ENCODE data around the gene NHS.

The NHS gene

DNA sequence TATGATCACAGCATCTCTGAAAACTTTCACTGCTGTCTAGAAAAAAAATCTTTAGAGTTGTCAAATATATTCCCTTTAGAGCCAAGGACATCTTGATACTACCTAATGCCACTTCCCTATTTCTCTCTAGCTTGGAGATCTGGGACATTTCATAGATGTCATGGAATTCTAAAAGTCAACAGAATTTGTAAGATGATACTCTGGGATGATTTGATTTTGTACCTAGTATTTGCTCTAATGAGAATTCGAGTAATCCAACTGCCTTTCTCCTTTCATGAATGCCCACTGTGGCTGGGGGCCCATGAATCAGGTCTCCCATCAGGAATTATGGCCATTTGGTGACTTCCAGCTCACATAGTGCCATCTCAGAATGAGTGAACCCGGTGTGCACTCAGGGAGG is 73.2 kb downstream of the NHS start:
- no peak for DNase-seq (ENCODE audit: low read depth)

DNA sequence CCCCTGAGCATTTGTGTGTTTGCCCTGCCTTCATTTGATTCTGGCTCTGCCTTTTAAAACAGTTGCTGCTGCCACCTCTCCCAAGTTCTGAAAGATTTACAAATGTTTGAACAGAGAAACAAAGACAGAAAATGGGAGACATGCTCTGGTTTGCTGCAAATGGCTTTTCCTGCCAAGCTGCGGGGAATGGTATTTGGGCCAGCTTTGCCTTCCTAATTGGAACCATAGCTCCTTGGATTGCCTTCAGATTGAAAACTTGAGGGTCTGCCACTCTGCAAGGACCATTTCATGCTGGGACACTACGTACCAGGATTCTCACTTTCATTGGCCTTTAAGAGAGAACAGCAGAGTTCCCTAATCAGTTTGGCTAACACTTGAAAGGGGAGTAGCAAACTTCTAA is 74.9 kb downstream of the NHS start:
- DNase-seq (ENCODE audit: low read depth): no peak

DNA sequence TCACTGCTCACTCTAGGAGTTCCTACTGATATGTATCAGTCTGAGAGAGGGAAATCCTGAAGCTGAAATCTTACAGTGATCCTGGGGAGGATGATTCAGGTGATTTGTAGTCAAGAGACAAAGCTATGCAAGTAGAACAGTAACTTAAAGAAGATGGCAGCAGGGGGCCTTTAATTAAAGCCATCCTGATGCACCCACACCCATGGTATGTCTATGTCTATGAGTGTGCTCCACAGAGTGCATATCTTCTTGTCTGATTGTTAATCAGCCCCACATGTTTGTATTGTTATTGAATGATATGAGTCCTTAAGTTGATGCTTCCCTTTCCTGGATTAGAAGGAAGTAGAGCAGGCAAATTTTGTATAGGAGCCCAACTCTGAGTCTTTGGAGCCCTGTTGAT is 78.8 kb downstream of the NHS start:
- DNase-seq (ENCODE audit: low read depth): no peak

DNA sequence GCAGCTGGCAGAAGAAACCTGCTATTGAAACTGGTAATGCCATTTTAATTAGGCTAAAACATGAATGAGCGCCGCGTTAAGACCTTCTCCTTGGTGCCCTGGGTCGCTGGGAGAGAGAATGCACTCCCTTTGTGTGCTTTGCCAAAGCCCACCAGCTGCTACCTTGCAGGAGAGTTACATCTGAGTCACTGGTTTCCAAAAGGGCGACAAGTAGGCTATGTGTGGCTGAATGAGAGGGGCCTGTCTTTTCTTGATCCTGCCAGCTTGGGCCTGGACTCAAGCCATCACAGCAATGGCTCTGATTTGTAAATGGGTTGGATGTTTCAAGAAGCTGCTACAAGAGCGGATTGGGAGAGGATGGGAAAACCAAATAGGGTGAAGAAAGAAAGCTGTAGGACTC is 81.5 kb downstream of the NHS start:
- DNase-seq (ENCODE audit: low read depth): no peak

GRCh38 chrX:17459008-17459611 is 84.1 kb downstream of the NHS start:
- no peak for DNase-seq (ENCODE audit: low read depth)

DNA sequence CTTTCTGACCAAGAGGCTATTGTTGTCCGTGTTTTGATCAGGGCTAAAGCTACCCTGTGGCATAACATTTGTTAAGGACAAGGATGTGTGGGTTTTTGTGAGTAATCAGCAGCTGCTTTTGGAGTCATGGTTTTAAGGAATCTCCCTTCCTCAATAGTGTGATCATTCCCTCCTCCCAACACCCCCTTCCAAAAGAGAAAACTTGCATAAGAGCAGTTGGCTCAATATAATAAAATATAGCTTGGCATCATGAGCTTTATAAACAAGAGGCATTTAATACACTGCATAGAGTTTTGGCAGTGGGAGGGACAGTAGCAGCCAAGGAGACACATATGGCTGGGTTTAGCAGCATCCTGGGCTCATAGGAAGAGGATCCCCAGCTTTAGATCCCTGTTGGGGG is 84.7 kb downstream of the NHS start:
- no peak for DNase-seq (ENCODE audit: low read depth)

DNA sequence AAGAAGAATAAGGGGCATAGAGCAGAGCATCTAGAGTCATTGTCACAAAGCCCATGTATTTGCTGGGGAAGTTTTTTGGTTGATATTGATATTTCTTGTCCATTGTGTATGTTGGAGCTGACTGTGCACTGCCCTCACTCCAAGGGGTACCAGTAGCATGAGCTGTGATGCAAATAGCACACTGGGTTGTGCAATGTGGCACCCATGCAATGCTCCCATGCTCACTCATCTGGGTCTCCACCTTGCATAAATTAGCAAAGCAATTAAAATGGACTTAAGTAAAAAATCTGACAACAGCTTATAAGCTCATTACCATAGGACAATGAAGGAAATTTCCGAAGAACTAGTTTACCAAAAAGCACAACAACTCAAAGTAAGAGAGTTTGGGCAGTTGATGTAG is 87.9 kb downstream of the NHS start:
- DNase-seq (ENCODE audit: low read depth): no peak

DNA sequence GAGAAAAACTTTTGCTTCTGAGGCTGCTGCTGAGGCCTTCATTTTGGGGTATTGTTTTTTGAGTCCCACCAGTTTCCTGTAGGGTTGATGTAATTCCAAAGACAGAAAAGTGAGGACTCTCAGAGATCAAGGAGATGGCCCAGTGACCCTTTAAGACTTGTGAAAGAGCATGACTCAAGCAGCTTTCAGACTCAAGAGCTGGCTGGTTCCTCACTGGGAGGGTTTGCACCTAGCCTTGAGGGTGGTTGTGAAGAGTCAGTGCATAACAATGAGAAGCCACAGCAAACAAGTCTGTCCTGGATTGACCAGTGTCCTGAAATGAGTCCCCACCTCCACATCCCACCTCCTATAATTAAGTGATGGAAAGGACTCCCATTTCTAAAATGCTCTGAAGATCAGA is 89.2 kb downstream of the NHS start:
- no peak for DNase-seq (ENCODE audit: low read depth)

DNA sequence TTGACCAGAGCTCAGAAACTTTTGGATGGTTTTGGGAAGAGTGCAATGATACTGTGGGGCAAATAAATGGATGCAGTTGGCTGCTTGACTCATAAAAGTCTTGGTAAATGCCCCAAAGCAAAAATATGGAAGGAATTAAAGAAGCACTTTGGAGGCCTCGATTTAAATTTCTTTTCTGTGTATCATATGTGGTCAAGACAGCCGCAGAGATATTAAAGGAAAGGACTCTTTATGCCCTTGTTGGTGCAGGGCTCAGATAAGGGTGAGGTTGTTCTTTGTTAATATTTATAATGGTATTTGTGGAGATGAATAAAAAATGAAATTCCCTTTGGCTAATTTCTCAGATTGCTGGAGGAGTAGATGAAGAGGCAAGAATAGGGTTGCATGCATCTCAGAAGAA is 90.2 kb downstream of the NHS start:
- no peak for DNase-seq (ENCODE audit: low read depth)

DNA sequence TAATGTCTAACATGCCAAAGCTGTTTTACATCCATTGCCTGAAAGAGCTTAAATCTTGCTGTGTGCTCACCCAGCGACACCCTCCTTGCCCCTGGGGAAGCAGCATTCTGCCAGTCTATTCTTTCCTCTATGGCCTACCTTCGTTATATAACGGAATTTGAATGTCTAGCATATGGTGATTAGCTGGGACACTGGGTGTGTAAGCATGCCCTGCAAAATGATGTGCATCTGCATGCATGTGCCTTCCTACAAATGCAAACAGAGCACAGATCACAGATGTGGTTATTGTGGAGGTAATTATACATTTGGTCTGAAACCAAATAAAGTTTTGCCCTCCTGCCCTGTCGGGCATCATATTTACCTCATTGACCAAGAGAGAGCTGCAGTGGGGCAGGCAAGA is 90.8 kb downstream of the NHS start:
- no peak for DNase-seq (ENCODE audit: low read depth)

DNA sequence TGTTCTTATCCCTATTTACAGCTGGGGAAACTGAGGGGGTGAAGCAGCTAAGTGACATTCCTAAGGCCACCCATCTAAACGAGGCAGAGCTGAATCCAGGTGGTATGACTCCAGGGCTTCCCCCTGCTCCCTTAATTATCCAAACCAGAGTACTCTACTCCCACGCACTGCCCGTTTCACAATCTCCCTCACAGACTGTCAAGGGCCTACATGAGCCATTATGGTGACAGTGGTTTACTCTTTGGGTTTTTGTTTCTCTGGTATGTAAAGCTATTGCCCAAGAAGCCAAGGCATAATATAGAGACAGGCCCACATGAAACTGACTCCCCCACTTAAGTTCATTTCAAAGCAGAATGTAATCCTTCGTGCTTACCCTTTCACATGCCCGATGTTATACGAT is 95.1 kb downstream of the NHS start:
- DNase-seq (ENCODE audit: low read depth): no peak

- DNase-seq (ENCODE audit: low read depth): no peak
Measured at GRCh38 chrX:17471121-17471520, 96.1 kb downstream of the NHS start.

GRCh38 chrX:17471861-17472260 is 96.9 kb downstream of the NHS start:
- no peak for DNase-seq (ENCODE audit: low read depth)

DNA sequence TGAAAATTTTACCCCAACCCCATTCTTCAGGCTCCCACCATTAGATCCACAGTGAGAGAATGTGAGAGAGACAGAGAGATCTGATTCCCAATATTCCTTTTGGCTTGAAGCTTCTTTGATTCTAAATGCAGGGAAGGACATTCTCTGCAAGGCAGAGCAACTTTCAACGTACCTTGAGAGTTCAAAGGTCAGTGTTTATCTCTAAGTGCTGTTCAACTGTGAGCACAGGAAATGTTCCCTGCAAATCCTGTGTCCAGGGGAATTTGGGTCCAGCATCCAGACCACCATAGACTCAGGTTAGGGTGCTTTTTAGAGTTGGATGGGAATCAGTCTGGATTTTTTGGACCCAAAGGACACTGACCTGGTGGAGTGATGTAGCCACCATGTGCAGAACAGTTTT is 97.4 kb downstream of the NHS start:
- no peak for DNase-seq (ENCODE audit: low read depth)

GRCh38 chrX:17473021-17473420 is 98.0 kb downstream of the NHS start:
- DNase-seq (ENCODE audit: low read depth): no peak

DNA sequence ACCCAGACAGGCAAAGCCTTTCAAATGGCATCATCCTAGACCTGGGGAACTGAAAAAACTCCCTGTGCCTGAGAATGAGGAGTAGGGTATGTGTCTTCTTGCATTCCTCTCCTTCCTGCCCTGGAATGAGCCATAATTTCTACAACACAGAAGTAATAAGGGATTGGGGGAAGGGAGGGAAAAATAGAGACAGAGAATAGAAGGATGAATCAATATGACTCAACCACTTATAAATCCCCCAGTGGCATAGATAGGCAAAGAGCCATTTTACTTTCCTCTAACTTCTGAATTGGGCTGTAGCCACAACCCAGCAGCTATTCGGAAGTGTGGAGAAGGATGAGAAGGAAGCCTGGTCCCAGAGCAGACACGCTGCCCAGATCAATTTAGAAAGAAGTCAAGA is 99.9 kb downstream of the NHS start:
- DNase-seq (ENCODE audit: low read depth): no peak

- DNase-seq (ENCODE audit: low read depth): no peak
Measured at GRCh38 chrX:17475449-17476217, 100.6 kb downstream of the NHS start.

- DNase-seq (ENCODE audit: low read depth): no peak
Measured at GRCh38 chrX:17476411-17476810, 101.4 kb downstream of the NHS start.

- no peak for DNase-seq (ENCODE audit: low read depth)
Measured at GRCh38 chrX:17481086-17481485, 106.1 kb downstream of the NHS start.

- DNase-seq (ENCODE audit: low read depth): no peak
Measured at GRCh38 chrX:17484592-17484991, 109.6 kb downstream of the NHS start.

DNA sequence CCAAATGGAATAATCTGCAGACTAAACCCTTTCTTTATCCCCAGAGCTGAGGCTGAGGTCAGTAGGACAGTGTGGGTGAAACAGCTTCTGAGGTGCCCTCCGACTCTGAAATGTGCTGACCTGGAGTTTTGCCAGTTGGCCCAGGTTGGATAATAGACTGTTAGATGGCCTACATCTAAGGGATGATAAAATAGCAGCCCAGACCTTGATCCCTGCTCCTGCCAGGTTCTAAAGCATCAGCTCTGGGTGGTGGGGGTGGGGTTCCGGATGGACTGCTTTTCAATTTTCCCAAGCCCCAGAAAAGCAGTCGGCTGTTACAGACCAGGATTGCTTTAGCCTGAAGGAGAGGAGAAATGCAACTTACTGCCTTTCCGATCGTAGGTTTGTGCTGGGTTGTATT is 110.4 kb downstream of the NHS start:
- no peak for DNase-seq (ENCODE audit: low read depth)

GRCh38 chrX:17488036-17488435 is 113.0 kb downstream of the NHS start:
- DNase-seq (ENCODE audit: low read depth): no peak

DNA sequence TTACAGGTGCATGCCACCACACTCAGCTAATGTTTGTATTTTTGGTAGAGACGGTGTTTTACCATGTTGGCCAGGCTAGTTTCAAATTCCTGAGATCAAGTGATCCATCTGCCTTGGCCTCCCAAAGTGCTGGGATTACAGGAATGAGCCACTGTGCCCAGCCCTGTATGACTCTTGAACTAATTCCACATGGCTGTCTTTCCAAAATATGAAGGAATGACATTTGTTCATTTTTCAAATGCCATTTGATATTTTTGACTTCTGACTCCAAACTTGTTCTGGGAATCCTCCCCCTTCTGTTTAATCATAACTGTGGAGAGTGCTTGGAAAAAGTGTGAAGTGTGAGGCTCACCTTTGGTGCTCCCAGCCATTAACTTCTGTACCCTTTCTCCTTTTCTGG is 119.2 kb downstream of the NHS start:
- no peak for DNase-seq (ENCODE audit: low read depth)

DNA sequence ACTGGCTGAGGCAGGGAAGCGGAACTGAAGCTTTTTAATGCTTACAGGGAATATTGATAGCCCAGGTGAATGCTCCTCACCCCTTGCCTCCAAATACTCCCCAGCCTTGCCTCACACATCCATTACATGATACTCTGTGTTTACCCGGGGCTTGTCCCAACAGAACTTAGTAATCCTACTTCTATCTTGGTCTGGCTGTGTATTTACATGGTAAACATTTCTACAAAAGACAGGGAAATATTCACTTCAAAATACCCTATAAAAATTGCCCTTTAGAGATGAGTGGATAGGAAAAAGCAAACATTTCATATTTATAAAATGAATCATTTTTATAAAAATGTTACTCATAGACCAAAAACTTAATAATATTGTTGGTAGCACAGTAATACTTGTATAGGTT is 120.1 kb downstream of the NHS start:
- DNase-seq (ENCODE audit: low read depth): no peak

All from activated T-helper 9 cell treated with anti-CD3 and anti-CD28 coated beads, Interleukin-2, amount 50 U/mL, for 16 hours (primary cell).